Left lung (tissue), 10 donors: ENCODE data around the gene VWA3A. TPM values are rescaled to one million over a fixed set of nuclear protein-coding genes. Genes with fewer than 3 reads are reported as not detected.

Experiments
- ATAC-seq: fragments of 200-7000 bp; cut with Tn5 transposase; one replicate; pipeline ENCODE4 v1.9.1; 2020; ENCODE audit warnings: moderate library complexity
- DNase-seq, 4 donors: peaks; one replicate each; pipeline ENCODE4 v3.0.0-alpha.2; 2013 to 2020
- H3K27ac ChIP-seq, 2 donors: fragments of 200-600 bp; sonication (generic) in 1 of 2; one replicate each; pipeline versions ENCODE4 v1.5.0 to v1.8.0; 2020 to 2021
- H3K27me3 ChIP-seq, 2 donors: fragments of 200-600 bp; sonication (generic) in 1 of 2; one replicate each; pipeline versions ENCODE4 v1.5.0 to v1.8.0; 2020 to 2021
- H3K36me3 ChIP-seq, 2 donors: fragments of 200-600 bp; sonication (generic) in 1 of 2; one replicate each; pipeline versions ENCODE4 v1.5.0 to v1.8.0; 2020 to 2021
- H3K4me1 ChIP-seq, 2 donors: fragments of 200-600 bp; one replicate each; pipeline ENCODE4 v1.8.0; 2021
- H3K4me3 ChIP-seq, 2 donors: fragments of 200-600 bp; sonication (generic) in 1 of 2; one replicate each; pipeline versions ENCODE4 v1.5.0 to v1.8.0; 2020 to 2021; ENCODE audit warnings: mild to moderate bottlenecking in 1 of 2
- H3K9me3 ChIP-seq, 2 donors: fragments of 200-600 bp; sonication (generic) in 1 of 2; one replicate each; pipeline versions ENCODE4 v1.5.0 to v1.8.0; 2020 to 2021
- CTCF ChIP-seq, 2 donors: fragments of 200-600 bp; sonication (generic) in 1 of 2; IDR thresholded peaks; one replicate each; pipeline versions ENCODE4 v1.5.0 to v1.8.0; 2021; ENCODE audit warnings: antibody characterized with exemption in 2 of 2
- intact Hi-C, 2 donors: fragments of 100-400 bp; cut with DNase I; formaldehyde crosslinking; loops; one replicate each; pipeline versions ENCODE4 v1.11.2 to v1.14.2; 2022
- polyA plus RNA-seq, 6 donors: library from polyadenylated mRNA; unstranded; fragments of 120-200 nt; gene quantifications; one replicate each; pipeline ENCODE4 v1.2.1, GENCODE V29; 2013; ENCODE audit not compliant: insufficient read length in 6 of 6
- total RNA-seq, 2 donors: library from RNA; stranded (reverse); fragmentation: NEBNext Ultra II Directional; extraction: Animal tissue kit (Norgen Biotek cat#: 25700); gene quantifications; one replicate each; pipeline ENCODE4 v1.2.1, GENCODE V29; 2021
- donor health status: DM: no; HTN: yes; CAD: no.
- donor health status: DM: no; HTN: no; CAD: no.

The VWA3A gene
- total and polyA plus RNA-seq, 8 donors: 0.12 to 7.1 (median 4.9) TPM

GRCh38 chr16:22202261-22202637 lies 109.9 kb downstream of the VWA3A start:
- no peak for ATAC-seq
- no peak for TF ChIP-seq CTCF (IDR thresholded peaks at IDR 0.05)
- Histone ChIP-seq H3K36me3 (no peaks in the 10 kb centered on the region), H3K4me3 (no peak overlapping the region), H3K4me1 (peaks cover 0 to 27% of the 10 kb centered on the region in 2 donors), H3K27ac (no peak overlapping the region), H3K27me3 (no peaks in the 10 kb centered on the region), H3K9me3 (peaks cover 0 to 3% of the 10 kb centered on the region in 2 donors)
- intact Hi-C loops: no loop called here
- no peak for DNase-seq

- H3K4me1 ChIP-seq: peaks cover 8 to 36% of the 10 kb centered on the region in 2 donors
- H3K27ac ChIP-seq: no peak overlapping the region
- intact Hi-C loops: no loop called here
- peaks cover 0 to 3% of the 10 kb centered on the region in 2 donors for H3K9me3 ChIP-seq
- no peak for DNase-seq
- H3K36me3 ChIP-seq: no peaks in the 10 kb centered on the region
- no peak for TF ChIP-seq CTCF (IDR thresholded peaks at IDR 0.05)
- ATAC-seq: no peak
- no peaks in the 10 kb centered on the region for H3K27me3 ChIP-seq
- H3K4me3 ChIP-seq: no peak overlapping the region
Observed at GRCh38 chr16:22203091-22203490, 110.8 kb downstream of the VWA3A start.

GRCh38 chr16:22204091-22204655 lies 111.8 kb downstream of the VWA3A start:
- DNase-seq: no peak
- Histone ChIP-seq H3K27ac (no peak overlapping the region), H3K27me3 (no peaks in the 10 kb centered on the region), H3K9me3 (peaks cover 0 to 3% of the 10 kb centered on the region in 2 donors), H3K4me1 (peaks cover 13 to 38% of the 10 kb centered on the region in 2 donors), H3K36me3 (no peaks in the 10 kb centered on the region), H3K4me3 (no peak overlapping the region)
- intact Hi-C loops: no loop called here
- no peak for TF ChIP-seq CTCF (IDR thresholded peaks at IDR 0.05)
- ATAC-seq: no peak

- Histone ChIP-seq H3K9me3 (peaks cover 0 to 3% of the 10 kb centered on the region in 2 donors), H3K27ac (peak overlapping the region; percentile 88 to 92), H3K27me3 (no peaks in the 10 kb centered on the region), H3K36me3 (no peaks in the 10 kb centered on the region), H3K4me1 (peaks cover 13 to 47% of the 10 kb centered on the region in 2 donors), H3K4me3 (peak overlapping the region; percentile 96 to 98)
- intact Hi-C loops: no loop called here
- DNase-seq (no peak), ATAC-seq (no peak)
- no peak for TF ChIP-seq CTCF (IDR thresholded peaks at IDR 0.05)
Observed at GRCh38 chr16:22205577-22206012, 113.3 kb downstream of the VWA3A start.

DNA sequence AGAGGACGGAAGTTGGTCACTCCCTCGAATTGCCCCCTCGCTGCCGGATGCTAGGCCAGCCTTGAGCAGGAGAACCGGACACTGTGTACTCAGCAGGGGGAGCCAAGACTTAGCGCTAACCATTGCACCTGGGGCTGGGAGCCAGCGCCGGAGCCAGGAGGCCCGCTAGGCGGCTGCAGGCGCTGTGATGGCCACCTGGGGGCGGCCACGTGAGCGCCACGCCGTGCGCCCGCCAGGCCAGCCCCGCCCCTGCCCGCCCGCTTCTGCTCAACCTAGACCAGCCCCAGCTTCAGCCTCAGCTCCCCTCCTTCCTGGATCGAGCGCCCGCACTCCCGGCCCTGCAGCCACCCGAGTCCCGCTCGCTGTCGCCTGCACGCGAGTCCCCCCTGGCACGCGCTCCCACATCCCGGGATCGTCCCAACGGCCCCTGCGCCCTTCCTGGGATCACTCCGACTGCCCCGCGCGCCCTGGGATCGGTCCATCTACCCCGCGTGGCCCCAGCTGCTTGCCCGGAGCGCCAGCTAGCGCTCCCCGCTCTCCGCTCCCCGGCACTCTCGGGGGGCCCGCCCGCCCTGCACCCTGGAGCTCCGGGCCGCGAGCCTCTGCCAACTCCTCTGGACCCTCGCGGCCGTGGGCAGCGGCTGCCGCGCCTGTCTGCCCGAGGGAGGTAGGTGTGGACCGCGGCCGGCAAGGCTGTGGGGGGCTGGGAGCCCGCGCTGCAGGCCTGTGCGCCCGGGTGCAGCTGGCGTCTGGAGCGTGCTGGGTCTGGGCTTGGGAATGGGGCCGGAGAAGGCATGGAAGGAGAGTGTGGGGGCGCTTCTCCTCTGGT lies 113.9 kb downstream of the VWA3A start, which contains the start of gene EEF2K:
TSS of gene EEF2K (plus strand) at position 266 of the 829 bp plus-strand sequence. CDS start 19,452 bp downstream, outside the sequence.
- Histone ChIP-seq H3K36me3 (no peaks in the 10 kb centered on the region), H3K4me3 (peak within 1 kb of the TSS; percentile 96 to 98), H3K27ac (peak within 1 kb of the TSS; percentile 88 to 92), H3K9me3 (peaks cover 0 to 3% of the 10 kb centered on the region in 2 donors), H3K4me1 (peaks cover 13 to 47% of the 10 kb centered on the region in 2 donors), H3K27me3 (no peaks in the 10 kb centered on the region)
- ATAC-seq (peak; percentile 95), DNase-seq (peak; percentile 89 to 95 (median 93))
- peak; percentile 74 to 92 for TF ChIP-seq CTCF (IDR thresholded peaks at IDR 0.05)
- intact Hi-C loops: no loop called here
